NCI-H69 (cell line): ENCODE data around the gene BSND.

Experiments used
- DNase-seq: peaks from one replicate; lab custom pipeline; 2025; lab: John Stamatoyannopoulos, UW

Gene BSND

GRCh38 chr1:55045430-55045829 is 46.7 kb downstream of the BSND start:
- DNase-seq: no peak

DNA sequence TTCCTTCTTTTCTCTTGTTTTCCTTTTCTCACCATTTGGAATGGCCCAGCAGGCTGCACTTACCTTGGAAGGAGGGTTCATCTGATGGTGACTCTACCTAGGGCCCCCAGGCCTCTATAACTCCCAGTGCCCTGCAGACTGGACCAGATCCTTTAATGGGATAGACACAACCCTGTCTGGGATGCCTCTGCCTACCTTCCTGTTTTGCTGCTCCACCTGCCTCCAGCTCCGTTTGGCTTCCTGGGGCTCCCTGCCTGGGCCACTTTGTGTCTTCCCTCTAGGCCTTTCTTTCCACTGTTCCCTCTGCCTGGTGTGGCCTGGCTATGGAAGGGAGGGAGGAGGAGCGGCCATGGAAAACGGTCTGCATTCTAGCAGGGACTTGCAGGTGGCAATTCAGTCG is 48.1 kb downstream of the BSND start:
- DNase-seq: no peak

DNA sequence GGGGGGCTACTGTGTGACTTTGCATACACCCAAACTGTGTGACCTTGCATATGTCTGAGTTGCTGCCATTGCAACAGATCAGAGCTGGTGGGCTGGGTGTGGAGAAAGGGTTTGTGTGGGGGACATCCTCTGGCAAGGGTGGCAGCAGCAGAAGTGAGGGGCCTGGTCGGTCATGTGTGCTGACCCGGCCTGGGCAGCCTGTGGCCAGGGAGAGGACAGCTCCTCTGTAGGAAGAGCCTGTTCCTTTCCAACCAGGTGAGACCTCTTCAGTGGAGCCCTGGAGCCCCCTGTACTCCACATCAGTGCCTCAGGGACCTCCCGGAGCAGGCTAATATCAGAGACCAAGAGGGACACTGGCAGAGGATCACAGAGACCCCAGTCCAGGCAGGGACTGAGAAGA is 48.9 kb downstream of the BSND start:
- DNase-seq: no peak

DNA sequence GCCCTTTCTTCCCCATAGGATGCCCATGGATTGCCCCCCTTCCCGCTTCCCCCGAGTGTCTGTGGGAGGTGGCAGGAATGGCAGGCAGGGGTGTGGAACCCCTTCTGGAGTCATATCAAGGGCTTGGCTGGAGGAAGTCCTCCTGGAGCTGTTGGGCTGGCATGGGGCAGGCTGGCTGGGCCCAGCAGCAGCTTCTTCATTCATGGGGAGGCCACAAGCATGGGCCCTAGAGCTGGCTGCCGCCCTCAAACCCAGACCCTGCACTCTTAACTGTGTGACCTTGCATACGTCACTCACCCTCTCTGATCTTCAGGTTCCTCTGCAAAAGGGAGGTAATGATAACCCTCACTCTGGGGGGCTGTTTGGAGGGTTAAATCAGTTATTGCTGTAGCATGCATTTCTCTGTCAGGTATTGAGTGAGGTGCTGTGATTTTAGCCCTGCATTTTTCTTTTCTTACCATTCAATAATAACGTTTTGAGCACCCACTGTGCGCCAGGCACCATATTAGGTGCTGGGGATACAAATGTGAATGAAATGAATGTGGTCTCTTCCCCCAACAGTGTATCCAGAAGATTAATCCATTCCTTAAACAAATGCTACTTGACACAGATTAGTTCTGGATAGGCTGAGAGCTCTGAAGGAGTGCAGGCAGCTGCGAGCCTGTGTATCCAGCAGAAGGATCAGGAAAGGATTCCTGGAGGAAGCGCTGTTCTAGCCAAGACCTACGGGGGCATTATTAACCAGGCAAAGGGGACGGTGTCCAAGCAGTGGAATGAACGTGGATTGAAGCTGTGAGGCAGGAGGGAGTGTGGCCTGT is 49.9 kb downstream of the BSND start:
- DNase-seq: peak; percentile 2

GRCh38 chr1:55049271-55049913 is 50.7 kb downstream of the BSND start:
- DNase-seq: no peak

DNA sequence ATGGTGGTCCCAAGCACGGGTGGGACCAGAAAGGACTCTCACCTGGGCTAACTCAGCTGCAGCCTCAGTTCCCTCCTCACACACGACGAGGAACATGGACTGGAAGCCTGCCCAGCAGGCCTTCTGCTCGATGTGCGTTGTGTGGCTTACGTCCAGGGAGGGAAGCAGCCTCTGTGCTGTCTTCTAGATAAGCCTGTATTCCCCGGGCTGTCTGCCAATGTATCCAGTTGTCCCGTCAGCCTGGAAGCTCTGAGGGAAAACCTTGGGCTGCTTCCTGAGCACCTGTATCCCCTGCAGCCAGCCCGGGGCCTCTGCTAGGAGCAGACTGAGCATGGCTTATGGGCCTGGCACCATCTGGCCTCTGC is 51.2 kb downstream of the BSND start:
- DNase-seq: peak; percentile 10

- DNase-seq: peak; percentile 64
Measured at GRCh38 chr1:55050283-55050682, 51.5 kb downstream of the BSND start.

DNA sequence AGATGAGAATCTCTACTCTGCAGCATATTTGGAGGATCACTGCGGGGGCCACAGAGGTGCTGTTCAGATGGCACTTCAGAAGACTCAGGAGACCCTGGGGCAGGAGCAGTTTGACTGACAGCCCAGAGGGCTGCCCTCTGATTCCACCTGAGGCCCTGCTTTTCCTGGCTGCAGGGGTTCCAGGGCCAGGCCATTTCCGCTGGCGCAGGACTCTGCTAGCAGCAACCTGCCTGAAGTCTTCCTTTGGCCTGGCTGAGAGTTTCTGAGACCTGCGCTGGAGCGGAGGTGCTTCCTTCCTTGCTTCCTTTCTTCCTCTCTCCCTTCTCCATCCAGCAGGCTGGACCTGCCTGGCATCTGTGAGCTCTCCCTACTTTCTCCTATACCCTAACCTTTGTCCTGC is 52.4 kb downstream of the BSND start:
- DNase-seq: no peak

DNA sequence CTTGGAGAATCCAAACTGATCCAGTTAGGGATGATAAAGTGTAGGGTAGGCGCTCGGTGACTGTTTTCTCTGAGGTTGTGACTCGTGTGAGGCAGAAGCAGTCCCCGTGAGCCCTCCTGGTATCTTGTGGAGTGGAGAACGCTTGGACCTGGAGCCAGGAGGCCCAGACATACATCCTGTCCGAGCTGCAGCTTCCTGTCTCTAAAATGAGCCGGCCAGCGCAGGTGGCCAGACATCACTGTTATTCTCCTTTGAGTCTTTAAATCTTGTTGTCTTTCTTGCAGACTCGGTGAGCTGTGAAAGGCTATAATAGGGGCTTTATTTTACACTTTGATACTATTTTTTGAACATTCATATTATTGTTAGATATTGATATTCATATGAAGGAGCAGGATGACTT is 52.9 kb downstream of the BSND start:
- DNase-seq: no peak

GRCh38 chr1:55052221-55053142 is 53.7 kb downstream of the BSND start:
- DNase-seq: no peak

DNA sequence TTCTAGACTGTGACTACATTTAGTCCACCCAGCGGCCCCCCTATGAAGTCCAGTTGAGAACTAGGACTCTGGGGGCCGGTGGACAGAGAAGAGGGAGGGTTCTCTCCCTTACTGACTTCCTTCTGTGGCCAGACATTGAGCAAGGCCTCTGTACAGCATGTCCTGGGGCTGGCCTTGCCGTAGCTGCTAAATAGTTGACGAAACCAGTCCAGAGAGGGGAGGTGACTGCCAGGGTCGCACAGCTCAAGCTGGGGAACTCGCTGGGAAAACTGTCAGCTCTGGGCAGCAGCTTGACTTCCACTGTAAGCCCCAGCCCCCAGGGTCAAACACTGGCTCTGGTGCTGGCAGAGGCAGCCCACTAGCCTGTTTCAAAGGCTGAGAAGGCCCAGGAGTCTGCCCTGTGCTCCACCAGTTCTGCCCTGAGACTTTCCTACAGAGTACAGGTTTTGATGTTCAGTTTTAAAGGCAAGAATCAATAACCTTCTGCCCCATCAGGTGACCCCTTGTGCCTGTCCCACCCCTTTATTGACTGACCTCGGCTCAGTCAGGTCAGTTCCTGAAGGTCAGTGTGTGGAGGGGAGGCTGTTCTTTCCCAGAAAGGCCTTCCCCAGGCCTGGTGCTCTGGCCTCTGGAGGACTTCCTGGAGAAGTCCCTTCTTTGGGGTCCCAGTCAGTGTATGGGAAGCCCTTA is 54.7 kb downstream of the BSND start:
- no peak for DNase-seq

DNA sequence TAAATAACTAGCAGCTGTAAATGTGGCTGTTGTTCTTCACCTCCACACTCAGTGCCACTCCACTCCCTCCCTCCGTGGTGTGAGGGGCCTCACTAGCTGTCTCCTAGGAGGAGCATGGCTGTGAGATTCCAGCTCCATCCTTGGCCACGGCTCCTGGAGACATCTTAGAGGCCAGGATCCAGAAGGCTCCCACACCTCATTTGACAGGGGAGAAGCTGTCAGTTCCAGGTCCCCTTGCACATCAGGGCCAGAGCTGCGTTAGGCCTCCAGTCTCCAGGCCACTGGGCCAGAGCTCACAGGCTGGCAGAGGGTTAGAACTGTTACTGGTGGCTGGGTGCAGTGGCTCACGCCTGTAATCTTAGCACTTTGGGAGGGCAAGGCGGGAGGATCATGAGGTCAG is 55.7 kb downstream of the BSND start:
- no peak for DNase-seq

DNA sequence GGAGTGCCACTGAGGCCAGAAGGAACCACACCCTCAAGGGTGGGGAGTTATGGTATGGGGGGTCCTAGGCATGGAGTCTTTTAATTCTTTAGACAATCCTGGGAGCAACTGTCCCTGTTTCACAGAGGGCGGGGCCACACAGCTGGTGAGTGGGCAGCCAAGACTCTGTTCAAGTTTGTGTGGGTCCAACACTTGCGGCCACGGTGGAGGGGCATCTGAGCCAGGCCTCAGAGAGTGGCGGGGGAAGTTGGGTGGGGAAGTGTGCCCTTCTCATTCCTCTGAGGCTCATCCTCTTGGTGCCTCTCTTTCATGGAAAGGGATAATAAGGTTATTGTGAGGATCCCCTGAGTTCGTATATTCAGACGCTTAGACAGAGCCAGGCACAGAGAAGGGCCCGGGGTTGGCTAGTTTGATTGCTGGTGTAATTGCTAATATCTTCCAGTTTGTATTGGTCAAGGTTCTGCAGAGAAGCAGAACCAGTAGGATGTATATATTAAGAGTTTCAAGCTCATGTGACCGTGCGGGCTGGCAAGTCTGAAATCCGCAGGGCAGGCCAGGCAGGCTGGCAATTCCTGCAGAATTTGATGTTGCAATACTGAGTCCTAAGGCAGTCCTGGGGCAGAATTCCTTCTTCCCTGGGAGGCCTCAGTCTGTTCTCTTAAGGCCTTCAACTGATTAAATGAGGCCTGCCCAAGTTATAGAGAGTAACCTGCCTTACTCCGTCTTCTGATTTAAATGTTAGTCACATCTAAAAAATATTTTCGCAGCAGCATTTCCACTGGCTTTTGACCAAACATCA is 56.5 kb downstream of the BSND start:
- no peak for DNase-seq

DNA sequence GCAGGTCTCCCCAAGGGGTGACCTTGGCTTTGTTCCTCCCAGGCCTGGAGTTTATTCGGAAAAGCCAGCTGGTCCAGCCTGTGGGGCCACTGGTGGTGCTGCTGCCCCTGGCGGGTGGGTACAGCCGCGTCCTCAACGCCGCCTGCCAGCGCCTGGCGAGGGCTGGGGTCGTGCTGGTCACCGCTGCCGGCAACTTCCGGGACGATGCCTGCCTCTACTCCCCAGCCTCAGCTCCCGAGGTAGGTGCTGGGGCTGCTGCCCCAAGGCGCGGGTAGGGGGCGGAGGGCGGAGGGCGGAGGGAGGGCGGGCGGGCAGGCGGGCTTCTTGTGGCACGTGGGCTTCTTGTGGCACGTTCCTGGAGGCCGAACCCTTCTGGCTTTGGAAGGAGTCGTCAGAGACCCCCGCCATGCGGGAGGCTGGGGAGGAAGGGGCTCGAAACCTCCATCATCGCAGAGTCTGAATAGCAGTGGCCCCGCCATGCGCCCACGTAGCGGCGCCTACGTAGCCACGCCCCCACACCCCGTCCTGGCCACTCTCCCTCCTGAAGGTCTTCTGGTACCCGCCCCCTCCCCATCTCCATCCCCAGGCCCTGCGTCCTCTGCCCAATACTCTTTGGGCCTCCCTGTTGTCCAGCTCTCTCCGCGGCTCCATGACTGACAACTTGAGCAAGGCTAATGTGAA is 57.4 kb downstream of the BSND start:
- DNase-seq: no peak

DNA sequence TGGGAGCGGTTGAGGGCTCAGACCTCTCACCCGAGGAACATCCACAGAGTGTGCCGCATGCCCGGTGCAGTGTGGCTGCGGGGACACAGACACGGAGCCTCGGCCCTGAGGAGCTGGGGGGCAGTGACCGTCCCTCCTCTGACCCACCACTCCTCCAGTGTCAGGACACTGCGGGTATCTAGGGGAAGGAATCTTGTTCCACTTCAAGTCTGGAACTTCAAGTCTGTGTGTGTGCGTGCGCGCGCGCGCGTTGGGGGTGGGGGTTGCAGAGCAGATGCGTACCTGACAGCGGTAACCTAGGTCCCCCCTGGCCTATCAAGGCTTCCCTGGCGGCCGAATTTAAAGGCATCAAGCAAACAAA is 57.9 kb downstream of the BSND start:
- DNase-seq: no peak

DNA sequence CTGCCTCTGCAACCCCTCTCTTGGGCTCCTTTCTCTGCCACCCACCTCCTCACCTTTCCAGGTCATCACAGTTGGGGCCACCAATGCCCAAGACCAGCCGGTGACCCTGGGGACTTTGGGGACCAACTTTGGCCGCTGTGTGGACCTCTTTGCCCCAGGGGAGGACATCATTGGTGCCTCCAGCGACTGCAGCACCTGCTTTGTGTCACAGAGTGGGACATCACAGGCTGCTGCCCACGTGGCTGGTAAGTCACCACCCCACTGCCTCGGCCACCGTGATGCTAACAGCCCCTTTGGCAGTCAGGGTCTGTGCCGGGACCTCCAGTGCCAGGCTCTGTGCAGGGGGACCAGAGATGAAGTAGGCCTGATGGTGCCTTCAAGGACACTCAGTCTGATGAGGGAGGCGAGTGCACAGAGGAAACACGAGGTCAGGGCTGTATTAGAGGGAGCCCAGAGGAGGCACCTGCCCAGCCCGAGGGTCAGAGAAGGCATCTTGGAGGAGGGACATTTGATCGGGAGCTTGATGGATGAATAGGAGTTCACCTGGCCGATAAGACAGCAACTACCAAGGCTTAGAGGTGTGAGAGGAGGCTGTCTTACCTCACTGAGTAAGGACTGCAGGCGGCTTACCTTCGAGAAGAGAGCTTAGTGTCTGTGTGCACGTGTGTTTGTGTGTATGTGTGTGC is 58.7 kb downstream of the BSND start:
- no peak for DNase-seq

DNA sequence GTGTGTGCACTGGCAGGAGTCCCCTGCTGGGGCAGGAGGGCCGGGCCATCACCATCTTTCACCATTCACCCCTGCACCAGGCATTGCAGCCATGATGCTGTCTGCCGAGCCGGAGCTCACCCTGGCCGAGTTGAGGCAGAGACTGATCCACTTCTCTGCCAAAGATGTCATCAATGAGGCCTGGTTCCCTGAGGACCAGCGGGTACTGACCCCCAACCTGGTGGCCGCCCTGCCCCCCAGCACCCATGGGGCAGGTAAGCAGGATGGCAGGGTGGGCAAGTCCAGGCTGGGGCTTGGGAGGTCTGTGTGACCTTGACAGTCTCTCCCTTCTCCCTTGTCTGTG is 59.2 kb downstream of the BSND start:
- DNase-seq: no peak

GRCh38 chr1:55059302-55060132 is 60.8 kb downstream of the BSND start:
- no peak for DNase-seq
